AG09309 (cell line): Measurements from ENCODE around the gene TMEM80.
A peak's percentile ranks its signal among the peaks of the same experiment; 100 is the strongest.

Experiments used
- DNase-seq: peaks from one replicate; pipeline ENCODE4 v3.0.0-alpha.2; 2010; ENCODE audit warnings: low read depth
- H3K4me3 ChIP-seq: 2 replicates; pipeline ENCODE4 v1.5.1; 2011; ENCODE audit warnings: mild to moderate bottlenecking, low read depth, low read length, moderate library complexity; ENCODE audit not compliant: control insufficient read depth
- CTCF ChIP-seq: IDR thresholded peaks from 2 replicates; pipeline ENCODE4 v1.5.1; 2011; ENCODE audit warnings: mild to moderate bottlenecking, low read depth, low read length, inconsistent platforms; ENCODE audit not compliant: insufficient read depth, control insufficient read depth; ENCODE audit errors: missing control alignments

Gene TMEM80

GRCh38 chr11:704781-705645, 9.4 kb downstream of the TMEM80 start:
- DNase-seq = no peak
- H3K4me3 ChIP-seq = peak overlapping the region; percentile 85
- TF ChIP-seq CTCF = no peak

GRCh38 chr11:705646-706438, 10.2 kb downstream of the TMEM80 start, which contains the start of gene EPS8L2:
TSS of gene EPS8L2 (plus strand) at chr11:706231. CDS start at chr11:709408, 3,177 bp downstream.
- peak within 1 kb of the TSS; percentile 85 for H3K4me3 ChIP-seq
- no peak for DNase-seq
- no peak for TF ChIP-seq CTCF

- peak overlapping the region; percentile 85 for H3K4me3 ChIP-seq
- no peak for TF ChIP-seq CTCF
- no peak for DNase-seq
Observed at GRCh38 chr11:706439-706956, 10.9 kb downstream of the TMEM80 start.

GRCh38 chr11:706957-707816, 11.6 kb downstream of the TMEM80 start:
- DNase-seq = no peak
- TF ChIP-seq CTCF = peak; percentile 15
- peak overlapping the region; percentile 85 for H3K4me3 ChIP-seq

GRCh38 chr11:707817-708420, 12.3 kb downstream of the TMEM80 start:
- no peak for TF ChIP-seq CTCF
- H3K4me3 ChIP-seq = no peak overlapping the region
- DNase-seq = no peak

GRCh38 chr11:708511-708910, 12.9 kb downstream of the TMEM80 start:
- TF ChIP-seq CTCF = no peak
- no peak for DNase-seq
- H3K4me3 ChIP-seq = no peak overlapping the region
